GM18951 (cell line): ENCODE data around the gene S100A5.
"Not testable (repeated sequence)": the region's sequence is repeated elsewhere in the genome, so short reads cannot be mapped to it uniquely, and the experiment has no call there.

ENCODE experiments used
- POLR2A ChIP-seq: IDR thresholded peaks from 4 replicates; pipeline ENCODE4 v1.6.1; 2011; ENCODE audit warnings: mild to moderate bottlenecking; ENCODE audit not compliant: insufficient read length, insufficient read depth; ENCODE audit errors: extremely low read depth
- in situ Hi-C: fragments of 300-500 bp; cut with MboI; formaldehyde crosslinking; loops from one replicate; pipeline ENCODE4 v1.12.0; 2022; ENCODE audit warnings: low sequenced_read_pairs, mixed read lengths, inconsistent platforms; ENCODE audit not compliant: unreplicated experiment

The S100A5 gene, protein sequence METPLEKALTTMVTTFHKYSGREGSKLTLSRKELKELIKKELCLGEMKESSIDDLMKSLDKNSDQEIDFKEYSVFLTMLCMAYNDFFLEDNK

DNA sequence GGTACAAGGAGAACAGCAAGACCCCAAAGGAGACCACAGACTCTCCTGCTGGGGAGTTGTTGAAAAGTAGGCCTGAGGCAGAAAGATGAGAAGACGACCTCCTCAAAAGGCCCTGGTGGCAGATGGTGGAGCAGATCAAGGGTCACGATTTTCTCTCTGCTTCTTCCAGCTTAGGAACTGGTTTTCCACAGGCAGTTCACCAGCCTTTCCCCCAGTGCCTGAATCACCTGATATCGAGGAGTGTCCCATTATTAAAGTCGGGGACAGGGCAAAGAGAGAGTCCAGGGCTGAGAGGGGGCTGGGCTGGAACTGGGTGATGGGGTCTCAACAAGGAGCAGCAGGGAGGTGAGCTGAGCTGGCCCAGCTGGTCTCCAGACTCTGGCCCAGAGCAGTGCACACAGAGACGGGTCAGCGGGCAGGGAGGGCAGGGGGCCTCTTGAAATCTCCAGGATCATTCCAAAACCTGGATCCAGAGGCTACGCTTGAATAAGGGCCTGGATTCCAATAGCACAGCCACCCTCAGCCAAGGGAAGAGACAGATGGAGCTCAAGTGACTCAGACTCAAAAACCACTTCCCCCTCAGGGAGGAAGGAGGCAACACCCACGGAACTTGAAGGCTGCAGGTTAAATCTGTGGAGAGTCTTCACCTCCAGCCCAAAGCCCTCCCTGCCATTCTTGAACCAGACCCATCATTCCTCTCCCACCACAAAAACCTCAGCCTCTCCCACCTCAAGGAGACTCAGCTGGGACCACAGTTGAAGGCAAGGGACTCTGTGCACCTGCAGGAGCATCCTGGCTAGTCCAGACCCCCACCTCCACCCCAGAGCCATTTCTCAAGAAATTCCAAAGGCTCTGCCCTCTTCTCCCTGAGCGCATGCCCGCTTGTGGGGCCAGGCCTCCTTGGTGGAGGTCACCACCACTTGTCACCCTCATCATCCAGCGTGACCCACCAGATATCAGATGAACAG is at the start of gene S100A5:
S100A5 (minus strand) TSS at position 541 of the 968 bp plus-strand sequence. CDS start 743 bp downstream, outside the sequence.
- in situ Hi-C loops = no loop called here
- TF ChIP-seq POLR2A = no peak

DNA sequence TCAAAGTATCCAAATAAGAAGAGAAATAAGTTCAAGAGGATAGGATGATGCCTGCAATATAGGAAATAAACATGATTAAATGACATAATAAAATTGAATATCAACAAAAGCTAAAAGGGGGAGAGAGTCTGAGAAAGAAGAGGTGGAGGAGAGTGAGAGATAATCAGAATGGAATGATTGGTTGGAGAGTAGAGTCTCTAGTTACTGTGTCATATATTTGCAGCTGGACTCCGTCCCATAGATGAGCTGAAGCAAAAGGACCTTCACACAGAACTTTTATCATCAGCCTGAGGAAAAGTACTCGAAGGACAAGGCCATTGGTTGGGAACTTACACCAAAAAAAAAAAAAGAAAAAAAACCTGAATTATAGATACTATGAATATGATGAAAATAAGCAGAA is 47.7 kb upstream of the S100A5 start:
- TF ChIP-seq POLR2A = no peak
- in situ Hi-C loops = no loop called here

DNA sequence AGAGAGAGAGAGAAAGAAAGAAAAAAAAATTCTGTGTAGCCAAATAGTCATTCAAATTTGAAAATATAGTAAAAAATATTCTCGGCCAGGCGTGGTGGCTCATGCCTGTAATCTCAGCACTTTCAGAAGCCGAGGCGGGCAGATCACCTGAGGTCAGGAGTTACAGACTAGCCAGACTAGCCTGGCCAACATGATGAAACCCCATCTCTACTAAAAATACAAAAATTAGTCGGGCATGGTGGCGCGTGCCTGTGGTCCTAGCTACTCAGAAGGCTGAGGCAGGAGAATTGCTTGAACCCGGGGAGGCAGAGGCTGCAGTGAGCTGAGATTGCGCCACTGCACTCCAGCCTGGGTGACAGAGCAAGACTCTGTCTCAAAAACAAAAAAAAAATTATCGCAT is 47.3 kb upstream of the S100A5 start:
- in situ Hi-C loops = not testable (repeated sequence)

- in situ Hi-C loops = no loop called here
- no peak for TF ChIP-seq POLR2A
Observed at GRCh38 chr1:153587314-153587713, 46.6 kb upstream of the S100A5 start.

GRCh38 chr1:153586347-153586746 is 45.6 kb upstream of the S100A5 start:
- TF ChIP-seq POLR2A = no peak
- in situ Hi-C loops = no loop called here

GRCh38 chr1:153585006-153585405 is 44.3 kb upstream of the S100A5 start:
- TF ChIP-seq POLR2A = no peak
- in situ Hi-C loops = no loop called here

- no peak for TF ChIP-seq POLR2A
- in situ Hi-C loops = no loop called here
Observed at GRCh38 chr1:153583976-153584375, 43.2 kb upstream of the S100A5 start.

GRCh38 chr1:153583514-153583913 is 42.8 kb upstream of the S100A5 start:
- in situ Hi-C loops = not testable (repeated sequence)

DNA sequence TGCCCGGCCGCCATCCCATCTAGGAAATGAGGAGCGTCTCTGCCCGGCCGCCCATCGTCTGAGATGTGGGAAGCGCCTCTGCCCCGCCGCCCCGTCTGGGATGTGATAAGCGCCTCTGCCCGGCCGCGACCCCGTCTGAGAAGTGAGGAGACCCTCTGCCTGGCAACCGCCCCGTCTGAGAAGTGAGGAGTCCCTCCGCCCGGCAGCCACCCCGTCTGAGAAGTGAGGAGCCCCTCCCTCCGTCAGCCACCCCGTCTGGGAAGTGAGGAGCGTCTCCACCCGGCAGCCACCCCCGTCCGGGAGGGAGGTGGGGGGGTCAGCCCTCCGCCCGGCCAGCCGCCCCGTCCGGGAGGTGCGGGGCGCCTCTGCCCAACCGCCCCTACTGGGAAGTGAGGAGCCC is 42.1 kb upstream of the S100A5 start:
- in situ Hi-C loops = not testable (repeated sequence)

DNA sequence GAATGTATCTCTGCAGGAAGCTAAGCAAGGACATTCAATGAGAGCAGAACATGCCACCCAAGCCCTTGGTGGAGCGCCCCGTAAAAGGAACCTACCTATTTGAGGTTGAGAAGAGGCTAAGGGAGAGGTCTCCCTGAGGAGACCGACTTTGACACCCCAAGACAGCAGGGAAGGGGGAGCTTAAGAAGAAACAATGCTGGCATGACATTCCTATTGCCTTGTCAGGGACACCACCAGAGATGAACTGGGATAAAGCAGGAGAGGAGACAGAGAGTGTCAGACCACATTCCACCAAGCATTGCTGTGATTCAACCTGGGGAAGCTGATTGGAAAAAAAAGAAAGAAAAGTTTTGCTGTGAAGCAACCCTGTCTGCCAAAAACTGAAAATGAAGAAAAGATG is 38.2 kb upstream of the S100A5 start:
- no peak for TF ChIP-seq POLR2A
- in situ Hi-C loops = no loop called here

GRCh38 chr1:153578490-153578889 is 37.8 kb upstream of the S100A5 start:
- in situ Hi-C loops = no loop called here
- no peak for TF ChIP-seq POLR2A

DNA sequence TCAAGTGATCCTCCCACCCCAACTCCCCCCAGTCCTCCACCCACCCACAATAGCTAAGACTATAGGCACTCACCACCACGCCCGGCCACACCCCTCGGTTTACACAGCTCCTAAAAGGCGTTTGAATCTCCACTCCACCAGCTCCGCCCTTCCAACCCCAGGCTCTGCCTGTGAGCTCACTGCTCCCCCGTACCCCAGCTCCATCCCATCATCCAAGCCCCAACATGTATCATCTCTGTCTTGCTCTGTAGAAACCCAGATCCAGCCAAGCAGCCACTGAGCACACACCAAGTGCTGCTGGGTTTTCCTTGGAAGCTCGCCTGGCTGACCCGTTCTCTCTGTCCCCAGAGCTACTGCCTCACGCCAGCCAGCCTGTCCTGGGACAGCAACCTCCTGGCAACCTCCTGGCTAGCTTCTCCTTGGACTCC is 36.9 kb upstream of the S100A5 start:
- in situ Hi-C loops = no loop called here

DNA sequence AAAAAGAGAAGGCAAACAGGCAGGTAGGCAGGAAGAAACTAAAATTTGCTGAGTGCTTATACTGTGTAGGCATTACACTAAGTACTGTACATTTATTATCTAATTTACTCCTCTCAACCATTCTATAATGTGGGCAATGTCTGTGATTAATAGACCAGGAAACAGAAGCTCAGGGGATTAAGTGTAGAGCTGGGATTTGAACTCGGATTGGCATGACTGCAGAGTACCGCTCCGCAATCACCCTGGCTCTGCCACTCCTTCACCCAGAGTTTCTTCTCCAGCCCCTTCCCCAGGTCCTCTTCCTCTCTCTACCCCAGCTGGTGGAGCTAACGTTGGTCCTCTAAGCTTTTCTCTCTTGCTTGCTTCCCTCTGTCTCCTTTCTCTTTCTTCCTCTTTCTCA is 36.4 kb upstream of the S100A5 start:
- in situ Hi-C loops = no loop called here
- no peak for TF ChIP-seq POLR2A

More for the DNA sequence above, 36.9 kb upstream of the S100A5 start:
- no peak for TF ChIP-seq POLR2A

- in situ Hi-C loops = not testable (repeated sequence)
Observed at GRCh38 chr1:153575497-153575896, 34.8 kb upstream of the S100A5 start.

DNA sequence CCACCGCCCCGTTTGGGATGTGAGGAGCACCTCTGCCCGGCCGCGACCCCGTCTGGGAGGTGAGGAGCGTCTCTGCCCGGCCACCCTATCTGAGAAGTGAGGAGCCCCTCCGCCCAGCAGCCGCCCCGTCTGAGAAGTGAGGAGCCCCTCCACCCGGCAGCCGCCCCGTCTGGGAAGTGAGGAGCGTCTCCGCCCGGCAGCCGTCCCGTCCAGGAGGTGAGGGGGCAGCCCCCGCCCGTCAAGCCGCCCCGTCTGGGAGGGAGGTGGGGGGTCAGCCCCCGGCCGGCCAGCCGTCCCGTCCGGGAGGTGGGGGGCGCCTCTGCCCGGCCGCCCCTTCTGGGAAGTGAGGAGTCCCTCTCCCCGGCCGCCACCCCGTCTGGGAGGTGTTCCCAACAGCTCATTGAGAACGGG is 34.4 kb upstream of the S100A5 start:
- in situ Hi-C loops = not testable (repeated sequence)

DNA sequence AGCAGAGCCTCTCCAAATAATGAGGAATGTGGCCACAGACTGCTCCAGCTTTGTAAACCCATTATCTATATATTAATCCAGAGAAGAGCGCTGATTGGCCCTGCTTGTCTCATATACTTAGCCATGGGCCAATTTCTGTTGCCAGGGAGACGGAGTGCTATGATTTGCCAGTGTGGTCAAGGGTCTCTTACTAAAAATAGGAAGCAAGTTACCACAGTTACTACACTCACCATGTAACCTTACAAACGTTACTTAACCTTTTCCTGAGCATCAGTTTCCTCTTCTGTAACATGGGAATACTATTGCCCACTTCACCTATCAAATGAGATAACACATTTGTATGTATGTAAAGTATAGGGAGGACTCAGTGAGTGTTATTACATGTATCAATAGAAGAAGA is 32.6 kb upstream of the S100A5 start:
- in situ Hi-C loops = no loop called here
- TF ChIP-seq POLR2A = no peak
